K562 (cell line): ENCODE data around the gene FAM50A. TPM values are rescaled to one million over a fixed set of nuclear protein-coding genes. Genes with fewer than 3 reads are reported as not detected.

Experiments
- ARNT ChIP-seq, 2 experiments: fragments of 450-650 bp; IDR thresholded peaks; 2 replicates each; pipeline ENCODE4 v1.6.1; 2016; ENCODE audit warnings: mild to moderate bottlenecking in 1 of 2
- CEBPB ChIP-seq: fragments of 450-650 bp; IDR thresholded peaks from 2 replicates; pipeline ENCODE4 v1.6.1; 2016; ENCODE audit warnings: missing genetic modification characterization, missing compliant biosample characterization
- CXXC5 ChIP-seq: fragments of 250-450 bp; sonication (Bioruptor Pico); IDR thresholded peaks from 2 replicates; pipeline ENCODE4 v1.8.0; 2022; ENCODE audit warnings: inconsistent platforms, mild to moderate bottlenecking, moderate library complexity
- FOXA3 ChIP-seq, 2 experiments: fragments of 450-650 bp in 1 of 2; sonication (generic) in 1 of 2; formaldehyde crosslinking; IDR thresholded peaks in 1 of 2; conservative IDR thresholded peaks in 1 of 2; 2 replicates each; pipeline versions ENCODE4 v1.4.0 to v1.8.0; 2020 to 2022; ENCODE audit warnings: mild to moderate bottlenecking in 2 of 2, missing genetic modification reagents in 1 of 2
- KAT7 ChIP-seq: sonication (generic); formaldehyde crosslinking; IDR thresholded peaks from 2 replicates; pipeline ENCODE4 v1.8.0; 2022; ENCODE audit warnings: missing genetic modification reagents, mild to moderate bottlenecking, borderline replicate concordance
- MAZ ChIP-seq, 2 experiments: fragments of 450-650 bp in 1 of 2; sonication (generic) in 1 of 2; formaldehyde crosslinking; IDR thresholded peaks in 1 of 2; conservative IDR thresholded peaks in 1 of 2; 2 replicates each; pipeline versions ENCODE4 v1.4.0 to v1.5.0; 2020; ENCODE audit warnings: mild to moderate bottlenecking in 1 of 2, missing genetic modification reagents in 1 of 2
- NR4A1 ChIP-seq, 2 experiments: fragments of 250-450 bp in 1 of 2; fragments of 450-650 bp in 1 of 2; sonication (Bioruptor Pico) in 1 of 2; IDR thresholded peaks; 2 replicates each; pipeline versions ENCODE4 v1.4.0 to v1.6.1; 2016 to 2020; ENCODE audit warnings: mild to moderate bottlenecking in 2 of 2, missing compliant biosample characterization in 1 of 2, missing genetic modification characterization in 1 of 2, moderate library complexity in 1 of 2
- PHF20 ChIP-seq: fragments of 450-650 bp; IDR thresholded peaks from 2 replicates; pipeline ENCODE4 v1.6.1; 2018; ENCODE audit not compliant: partially characterized antibody
- POLR2B ChIP-seq: fragments of 450-650 bp; IDR thresholded peaks from 2 replicates; pipeline ENCODE4 v1.6.1; 2018; ENCODE audit warnings: low read depth; ENCODE audit not compliant: partially characterized antibody
- RB1 ChIP-seq: fragments of 450-650 bp; IDR thresholded peaks from 2 replicates; pipeline ENCODE4 v1.6.1; 2017; ENCODE audit warnings: low read depth, mild to moderate bottlenecking
- SMARCA4 ChIP-seq: fragments of 450-650 bp; IDR thresholded peaks from 2 replicates; pipeline ENCODE4 v1.6.1; 2016
- ZBTB2 ChIP-seq: fragments of 450-650 bp; IDR thresholded peaks from 2 replicates; pipeline ENCODE4 v1.6.1; 2016; ENCODE audit warnings: antibody characterized with exemption
- ZEB2 ChIP-seq: fragments of 450-650 bp; IDR thresholded peaks from 2 replicates; pipeline ENCODE4 v1.6.1; 2016
- polyA plus RNA-seq, 8 experiments: library from polyadenylated mRNA; depleted of rRNA in 4 of 8; stranded (reverse) in 5 of 8; unstranded in 3 of 8; fragments of >200 nt; fragmentation: Nextera tagmentation in 2 of 8; fragmentation: Illumina TruSeq in 1 of 8; extraction: Ambion mirVana in 2 of 8; extraction: Trizol in 1 of 8; gene quantifications; 2 replicates each; pipeline versions ENCODE4 v1.2.1 to v1.2.3, GENCODE V29; 2011 to 2014; ENCODE audit warnings: inconsistent platforms in 1 of 8, missing spikeins in 1 of 8
- total RNA-seq, 7 experiments: library from RNA; depleted of rRNA in 6 of 7; stranded (reverse); fragments of >200 nt in 6 of 7; fragmentation: Illumina TruSeq in 2 of 7; extraction: Trizol in 2 of 7; gene quantifications; 2 replicates each; pipeline versions ENCODE4 v1.2.1 to v1.2.3, GENCODE V29; 2011 to 2021; ENCODE audit warnings: low replicate concordance in 1 of 7
- TF ChIP-seq, protein P1 (sequence below): fragments of 450-650 bp; formaldehyde crosslinking; IDR thresholded peaks from 2 replicates; pipeline ENCODE4 v1.4.0; 2020; ENCODE audit warnings: mild to moderate bottlenecking
- TF ChIP-seq, protein P2 (sequence below): sonication (generic); formaldehyde crosslinking; IDR thresholded peaks from 2 replicates; pipeline ENCODE4 v1.8.1; 2023; ENCODE audit warnings: missing genetic modification reagents, mild to moderate bottlenecking, borderline replicate concordance
- TF ChIP-seq, protein P3 (sequence below): fragments of 450-650 bp; IDR thresholded peaks from 2 replicates; pipeline ENCODE4 v1.7.1; 2018; ENCODE audit warnings: mild to moderate bottlenecking, low read depth; ENCODE audit not compliant: partially characterized antibody

The FAM50A gene
- total and polyA plus RNA-seq, 9 of the 15 experiments (the other 6 are each of a cell fraction or from before 2014, with no cell fraction given): 4.4 to 114 (median 67.3) TPM

DNA sequence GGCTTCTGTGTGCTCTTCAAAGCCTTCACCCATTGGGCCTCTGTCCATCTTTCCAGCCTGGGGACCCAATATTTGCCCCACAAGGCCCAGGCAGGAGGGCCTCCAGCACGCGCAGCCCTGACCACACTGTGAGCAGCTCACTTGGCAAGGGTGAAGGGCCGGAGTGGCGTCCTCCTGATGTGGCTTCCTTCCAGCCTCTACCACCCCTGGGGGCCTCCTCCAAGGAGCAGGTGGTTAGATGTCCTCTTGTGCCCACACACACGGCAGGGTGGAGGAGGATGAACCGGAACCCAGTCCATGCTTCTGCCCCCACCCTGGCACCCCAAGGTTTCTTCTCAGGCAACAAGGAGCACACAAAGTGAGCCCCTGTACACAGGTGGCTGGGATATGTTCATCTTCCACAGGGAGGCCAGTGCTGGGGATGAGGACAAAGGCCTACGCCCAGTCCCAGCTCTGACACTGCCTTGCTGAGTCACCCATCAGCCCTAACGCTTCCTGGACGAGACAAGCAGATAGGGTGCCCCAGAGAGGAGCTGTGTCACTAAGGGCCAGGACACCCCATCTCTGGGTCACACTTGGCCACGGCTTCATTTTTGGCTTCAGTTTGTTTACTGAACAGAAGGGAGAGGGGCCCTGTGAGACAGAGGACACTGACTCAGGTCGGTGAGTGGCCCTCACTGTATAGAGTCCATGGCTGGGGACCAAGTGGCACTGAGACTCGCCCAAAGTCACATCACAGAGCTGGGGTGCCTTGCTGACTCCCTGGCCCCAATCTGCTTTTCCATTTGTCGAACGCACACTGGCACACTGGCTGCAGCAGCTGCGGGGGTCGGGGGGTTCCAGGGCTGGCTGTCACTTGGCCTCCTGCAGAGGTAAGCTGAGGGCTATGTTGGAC, 40.6 kb downstream of the FAM50A start (continued):
- TF ChIP-seq ARNT (IDR thresholded peaks at IDR 0.05) (0 out of 4 replicates have a peak, but pooled peaks of 1 of the 2 experiments have one; percentile 23), SMARCA4 (peak; percentile 64), POLR2B (peak; percentile 61), RB1 (peak; percentile 17; the same call in 1 of the 2 replicates), NR4A1 (CRISPR knock-in tag; IDR thresholded peaks at IDR 0.05) (no peak), NR4A1 (tag; IDR thresholded peaks at IDR 0.05) (peak; percentile 50; the same call in 1 of the 2 replicates), KAT7 (CRISPR knock-in tag) (peak; percentile 27; the same call in 1 of the 2 replicates), ZEB2 (peak; percentile 69), PHF20 (no peak), CEBPB (tag) (no peak), MAZ (CRISPR knock-in tag; conservative IDR thresholded peaks at IDR 0.05 in 1 of 2, IDR thresholded peaks at IDR 0.05 in 1 of 2) (0 out of 4 replicates have a peak, but pooled peaks have one; percentile 29 to 48), FOXA3 (CRISPR knock-in tag; conservative IDR thresholded peaks at IDR 0.05 in 1 of 2, IDR thresholded peaks at IDR 0.05 in 1 of 2) (0 out of 4 replicates have a peak, but pooled peaks of 1 of the 2 experiments have one; percentile 31), ZBTB2 (peak; percentile 53), CXXC5 (CRISPR knock-in tag) (0 out of 2 replicates have a peak, but pooled peaks have one; percentile 41)
- TF ChIP-seq, protein P1, sequence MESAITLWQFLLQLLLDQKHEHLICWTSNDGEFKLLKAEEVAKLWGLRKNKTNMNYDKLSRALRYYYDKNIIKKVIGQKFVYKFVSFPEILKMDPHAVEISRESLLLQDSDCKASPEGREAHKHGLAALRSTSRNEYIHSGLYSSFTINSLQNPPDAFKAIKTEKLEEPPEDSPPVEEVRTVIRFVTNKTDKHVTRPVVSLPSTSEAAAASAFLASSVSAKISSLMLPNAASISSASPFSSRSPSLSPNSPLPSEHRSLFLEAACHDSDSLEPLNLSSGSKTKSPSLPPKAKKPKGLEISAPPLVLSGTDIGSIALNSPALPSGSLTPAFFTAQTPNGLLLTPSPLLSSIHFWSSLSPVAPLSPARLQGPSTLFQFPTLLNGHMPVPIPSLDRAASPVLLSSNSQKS (CRISPR knock-in tag): no peak
- TF ChIP-seq, protein P2, sequence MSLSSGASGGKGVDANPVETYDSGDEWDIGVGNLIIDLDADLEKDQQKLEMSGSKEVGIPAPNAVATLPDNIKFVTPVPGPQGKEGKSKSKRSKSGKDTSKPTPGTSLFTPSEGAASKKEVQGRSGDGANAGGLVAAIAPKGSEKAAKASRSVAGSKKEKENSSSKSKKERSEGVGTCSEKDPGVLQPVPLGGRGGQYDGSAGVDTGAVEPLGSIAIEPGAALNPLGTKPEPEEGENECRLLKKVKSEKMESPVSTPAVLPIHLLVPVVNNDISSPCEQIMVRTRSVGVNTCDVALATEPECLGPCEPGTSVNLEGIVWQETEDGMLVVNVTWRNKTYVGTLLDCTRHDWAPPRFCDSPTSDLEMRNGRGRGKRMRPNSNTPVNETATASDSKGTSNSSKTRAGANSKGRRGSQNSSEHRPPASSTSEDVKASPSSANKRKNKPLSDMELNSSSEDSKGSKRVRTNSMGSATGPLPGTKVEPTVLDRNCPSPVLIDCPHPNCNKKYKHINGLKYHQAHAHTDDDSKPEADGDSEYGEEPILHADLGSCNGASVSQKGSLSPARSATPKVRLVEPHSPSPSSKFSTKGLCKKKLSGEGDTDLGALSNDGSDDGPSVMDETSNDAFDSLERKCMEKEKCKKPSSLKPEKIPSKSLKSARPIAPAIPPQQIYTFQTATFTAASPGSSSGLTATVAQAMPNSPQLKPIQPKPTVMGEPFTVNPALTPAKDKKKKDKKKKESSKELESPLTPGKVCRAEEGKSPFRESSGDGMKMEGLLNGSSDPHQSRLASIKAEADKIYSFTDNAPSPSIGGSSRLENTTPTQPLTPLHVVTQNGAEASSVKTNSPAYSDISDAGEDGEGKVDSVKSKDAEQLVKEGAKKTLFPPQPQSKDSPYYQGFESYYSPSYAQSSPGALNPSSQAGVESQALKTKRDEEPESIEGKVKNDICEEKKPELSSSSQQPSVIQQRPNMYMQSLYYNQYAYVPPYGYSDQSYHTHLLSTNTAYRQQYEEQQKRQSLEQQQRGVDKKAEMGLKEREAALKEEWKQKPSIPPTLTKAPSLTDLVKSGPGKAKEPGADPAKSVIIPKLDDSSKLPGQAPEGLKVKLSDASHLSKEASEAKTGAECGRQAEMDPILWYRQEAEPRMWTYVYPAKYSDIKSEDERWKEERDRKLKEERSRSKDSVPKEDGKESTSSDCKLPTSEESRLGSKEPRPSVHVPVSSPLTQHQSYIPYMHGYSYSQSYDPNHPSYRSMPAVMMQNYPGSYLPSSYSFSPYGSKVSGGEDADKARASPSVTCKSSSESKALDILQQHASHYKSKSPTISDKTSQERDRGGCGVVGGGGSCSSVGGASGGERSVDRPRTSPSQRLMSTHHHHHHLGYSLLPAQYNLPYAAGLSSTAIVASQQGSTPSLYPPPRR (CRISPR knock-in tag): no peak
- TF ChIP-seq, protein P3, sequence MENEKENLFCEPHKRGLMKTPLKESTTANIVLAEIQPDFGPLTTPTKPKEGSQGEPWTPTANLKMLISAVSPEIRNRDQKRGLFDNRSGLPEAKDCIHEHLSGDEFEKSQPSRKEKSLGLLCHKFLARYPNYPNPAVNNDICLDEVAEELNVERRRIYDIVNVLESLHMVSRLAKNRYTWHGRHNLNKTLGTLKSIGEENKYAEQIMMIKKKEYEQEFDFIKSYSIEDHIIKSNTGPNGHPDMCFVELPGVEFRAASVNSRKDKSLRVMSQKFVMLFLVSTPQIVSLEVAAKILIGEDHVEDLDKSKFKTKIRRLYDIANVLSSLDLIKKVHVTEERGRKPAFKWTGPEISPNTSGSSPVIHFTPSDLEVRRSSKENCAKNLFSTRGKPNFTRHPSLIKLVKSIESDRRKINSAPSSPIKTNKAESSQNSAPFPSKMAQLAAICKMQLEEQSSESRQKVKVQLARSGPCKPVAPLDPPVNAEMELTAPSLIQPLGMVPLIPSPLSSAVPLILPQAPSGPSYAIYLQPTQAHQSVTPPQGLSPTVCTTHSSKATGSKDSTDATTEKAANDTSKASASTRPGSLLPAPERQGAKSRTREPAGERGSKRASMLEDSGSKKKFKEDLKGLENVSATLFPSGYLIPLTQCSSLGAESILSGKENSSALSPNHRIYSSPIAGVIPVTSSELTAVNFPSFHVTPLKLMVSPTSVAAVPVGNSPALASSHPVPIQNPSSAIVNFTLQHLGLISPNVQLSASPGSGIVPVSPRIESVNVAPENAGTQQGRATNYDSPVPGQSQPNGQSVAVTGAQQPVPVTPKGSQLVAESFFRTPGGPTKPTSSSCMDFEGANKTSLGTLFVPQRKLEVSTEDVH: peak; percentile 22
